CD4-positive, alpha-beta T cell (primary cell): ENCODE measurements around the gene RIMS1. TPM values are rescaled to one million over a fixed set of nuclear protein-coding genes. Genes with fewer than 3 reads are reported as not detected.

Experiments
- ATAC-seq: fragments of 200-7000 bp; cut with Tn5 transposase; one replicate; pipeline ENCODE4 v1.10.0; 2022; ENCODE audit warnings: mild to moderate bottlenecking; ENCODE audit not compliant: poor library complexity
- CTCF ChIA-PET: fragments of 350-600 bp; sonication (Branson Sonifier 250); formaldehyde crosslinking; loops from one replicate; lab custom pipeline; 2021; ENCODE audit warnings: antibody characterized with exemption, inconsistent platforms; lab: Charles Lee
- POLR2A ChIA-PET: fragments of 350-600 bp; sonication (Branson Sonifier 250); formaldehyde crosslinking; loops from one replicate; lab custom pipeline; 2021; ENCODE audit warnings: antibody characterized with exemption, inconsistent platforms; lab: Charles Lee
- DNase-seq, 14 experiments: peaks; one replicate each; pipeline ENCODE4 v3.0.0-alpha.2; 2013 to 2020; ENCODE audit warnings: mixed read lengths in 2 of 14
- H3K27ac ChIP-seq, 2 donors: one replicate each; pipeline versions ENCODE4 v1.5.1 to v1.7.0; 2013; ENCODE audit warnings: low read length in 2 of 2, low read depth in 1 of 2, mild to moderate bottlenecking in 1 of 2
- H3K27me3 ChIP-seq, 2 experiments: 1 replicate in 1 of 2; 2 replicates in 1 of 2; pipeline versions ENCODE4 v1.6.1 to v1.7.0; 2013; ENCODE audit warnings: low read length in 2 of 2, control low read depth in 1 of 2, mild to moderate bottlenecking in 1 of 2, moderate library complexity in 1 of 2; ENCODE audit not compliant: insufficient read depth in 2 of 2, control insufficient read depth in 1 of 2
- H3K36me3 ChIP-seq: one replicate; pipeline ENCODE4 v1.6.1; 2013; ENCODE audit warnings: low read length, control low read depth; ENCODE audit not compliant: insufficient read depth
- H3K4me1 ChIP-seq: one replicate; pipeline ENCODE4 v1.6.1; 2013; ENCODE audit warnings: low read length, control low read depth; ENCODE audit not compliant: insufficient read depth
- H3K4me3 ChIP-seq: one replicate; pipeline ENCODE4 v1.5.1; 2013; ENCODE audit warnings: mild to moderate bottlenecking, low read length, moderate library complexity
- H3K9me3 ChIP-seq, 2 experiments: 1 replicate in 1 of 2; 2 replicates in 1 of 2; pipeline versions ENCODE4 v1.6.1 to v1.7.0; 2013; ENCODE audit warnings: low read length in 2 of 2, mild to moderate bottlenecking in 2 of 2, control low read depth in 1 of 2, moderate library complexity in 1 of 2; ENCODE audit not compliant: control insufficient read depth in 1 of 2, insufficient read depth in 1 of 2
- H3K27ac Mint-ChIP-seq: one replicate; pipeline ENCODE4 v1.8.0; 2020; ENCODE audit warnings: mixed read lengths
- H3K27me3 Mint-ChIP-seq: one replicate; pipeline ENCODE4 v1.8.0; 2021; ENCODE audit warnings: mixed read lengths
- H3K36me3 Mint-ChIP-seq: one replicate; pipeline ENCODE4 v1.8.0; 2021; ENCODE audit warnings: low read depth, mixed read lengths
- H3K4me1 Mint-ChIP-seq: one replicate; pipeline ENCODE4 v1.8.0; 2021; ENCODE audit warnings: low read depth, mixed read lengths
- H3K4me3 Mint-ChIP-seq: one replicate; pipeline ENCODE4 v1.8.0; 2020; ENCODE audit warnings: mild to moderate bottlenecking, mixed read lengths
- H3K9me3 Mint-ChIP-seq: one replicate; pipeline ENCODE4 v1.8.0; 2020; ENCODE audit warnings: mixed read lengths
- intact Hi-C, 2 experiments: fragments of 100-400 bp; cut with DNase I in 1 of 2; cut with micrococcal nuclease in 1 of 2; formaldehyde crosslinking; loops; one replicate each; pipeline versions ENCODE4 v1.15.1 to v1.9.0; 2023 to 2025; cut with DNase I, micrococcal nuclease
- total RNA-seq, 174 experiments: library from RNA in 2 of 174; stranded (reverse) in 2 of 174; gene quantifications; one replicate each; pipeline ENCODE4 v1.2.3 and lab custom pipeline; 2021 to 2026
- TF ChIP-seq, protein P1 (sequence below): fragments of 200-600 bp; IDR thresholded peaks from one replicate; pipeline ENCODE4 v1.8.0; 2022; ENCODE audit warnings: antibody characterized with exemption, mild to moderate bottlenecking

RIMS1 gene
- total RNA-seq, 2 experiments from 2014 or later = not detected

DNA sequence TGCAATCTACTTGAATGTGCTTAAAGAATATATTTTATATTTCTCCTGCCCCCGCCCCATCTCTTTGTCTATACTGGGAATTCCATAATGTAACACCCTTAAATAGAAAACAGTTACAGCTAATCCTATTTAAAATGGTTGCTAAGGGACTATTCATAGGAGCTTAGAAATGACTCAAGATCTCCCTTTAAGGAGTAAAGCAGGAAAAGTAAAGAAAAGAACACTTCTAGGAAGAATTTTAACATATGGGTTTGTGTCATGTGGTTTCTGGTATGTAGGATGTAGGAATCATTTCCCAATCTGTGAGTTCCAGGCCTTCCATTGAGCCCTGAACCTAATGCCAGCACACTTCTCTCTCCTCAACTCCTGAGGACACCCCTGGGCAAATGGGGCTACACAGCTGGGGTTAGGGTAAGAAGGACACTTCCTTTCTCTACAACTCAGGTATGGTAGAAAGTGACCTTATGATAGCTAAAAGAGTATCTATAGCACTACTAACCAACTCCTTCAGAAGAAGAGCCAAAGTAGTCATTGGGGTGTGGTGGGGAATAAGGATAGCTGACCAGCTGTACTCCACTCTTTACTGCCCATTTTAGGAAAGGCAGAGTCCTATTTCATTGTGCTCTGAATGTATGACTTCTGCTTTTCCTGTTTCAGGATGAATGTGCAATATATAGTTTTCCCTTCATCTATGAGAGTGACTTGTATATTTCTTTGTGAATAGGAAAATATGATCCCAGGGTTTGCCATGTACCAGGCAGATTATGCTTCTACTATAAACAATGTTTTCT lies 27.3 kb downstream of the RIMS1 start:
- no peaks in the 10 kb centered on the region for H3K4me1 ChIP-seq
- Mint-ChIP-seq H3K36me3 (no peaks in the 10 kb centered on the region), H3K27ac (no peak overlapping the region), H3K4me3 (no peak overlapping the region), H3K27me3 (no peaks in the 10 kb centered on the region), H3K4me1 (no peaks in the 10 kb centered on the region), H3K9me3 (no peaks in the 10 kb centered on the region)
- no peaks in the 10 kb centered on the region for H3K27me3 ChIP-seq
- H3K4me3 ChIP-seq = no peak overlapping the region
- intact Hi-C loops = no loop called here
- DNase-seq = no peak
- no peaks in the 10 kb centered on the region for H3K9me3 ChIP-seq
- POLR2A ChIA-PET = no interaction called here
- no peak overlapping the region for H3K27ac ChIP-seq
- no peak for ATAC-seq
- TF ChIP-seq, protein P1, sequence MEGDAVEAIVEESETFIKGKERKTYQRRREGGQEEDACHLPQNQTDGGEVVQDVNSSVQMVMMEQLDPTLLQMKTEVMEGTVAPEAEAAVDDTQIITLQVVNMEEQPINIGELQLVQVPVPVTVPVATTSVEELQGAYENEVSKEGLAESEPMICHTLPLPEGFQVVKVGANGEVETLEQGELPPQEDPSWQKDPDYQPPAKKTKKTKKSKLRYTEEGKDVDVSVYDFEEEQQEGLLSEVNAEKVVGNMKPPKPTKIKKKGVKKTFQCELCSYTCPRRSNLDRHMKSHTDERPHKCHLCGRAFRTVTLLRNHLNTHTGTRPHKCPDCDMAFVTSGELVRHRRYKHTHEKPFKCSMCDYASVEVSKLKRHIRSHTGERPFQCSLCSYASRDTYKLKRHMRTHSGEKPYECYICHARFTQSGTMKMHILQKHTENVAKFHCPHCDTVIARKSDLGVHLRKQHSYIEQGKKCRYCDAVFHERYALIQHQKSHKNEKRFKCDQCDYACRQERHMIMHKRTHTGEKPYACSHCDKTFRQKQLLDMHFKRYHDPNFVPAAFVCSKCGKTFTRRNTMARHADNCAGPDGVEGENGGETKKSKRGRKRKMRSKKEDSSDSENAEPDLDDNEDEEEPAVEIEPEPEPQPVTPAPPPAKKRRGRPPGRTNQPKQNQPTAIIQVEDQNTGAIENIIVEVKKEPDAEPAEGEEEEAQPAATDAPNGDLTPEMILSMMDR = no peak
- CTCF ChIA-PET = no interaction called here
- H3K36me3 ChIP-seq = no peaks in the 10 kb centered on the region

DNA sequence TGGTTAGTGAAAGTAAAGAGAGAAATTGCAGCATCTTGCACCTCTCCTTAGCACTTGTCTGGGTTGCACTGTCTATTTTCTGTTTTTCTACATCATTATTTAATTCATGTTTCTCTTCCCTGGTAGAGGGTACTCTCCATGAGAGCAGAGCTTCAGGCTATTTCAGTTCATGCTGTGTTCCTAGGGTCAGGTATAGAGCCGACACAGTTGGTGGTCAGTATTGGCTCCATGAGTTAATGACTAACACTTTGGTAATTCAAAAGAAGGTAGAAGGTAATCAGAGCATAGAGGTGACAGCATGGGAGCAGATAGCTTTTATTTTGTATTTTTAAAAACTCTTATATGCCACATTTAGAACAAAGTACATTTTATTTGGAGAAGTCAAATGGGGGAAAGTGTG lies 42.7 kb downstream of the RIMS1 start:
- no peaks in the 10 kb centered on the region for H3K4me1 ChIP-seq
- TF ChIP-seq, protein P1 = no peak
- ChIA-PET POLR2A (no interaction called here), CTCF (no interaction called here)
- Mint-ChIP-seq H3K27ac (no peak overlapping the region), H3K4me1 (no peaks in the 10 kb centered on the region), H3K4me3 (no peak overlapping the region), H3K9me3 (peaks cover 3% of the 10 kb centered on the region), H3K27me3 (no peaks in the 10 kb centered on the region), H3K36me3 (no peaks in the 10 kb centered on the region)
- DNase-seq (no peak), ATAC-seq (no peak)
- intact Hi-C loops = no loop called here
- H3K36me3 ChIP-seq = no peaks in the 10 kb centered on the region
- no peak overlapping the region for H3K27ac ChIP-seq
- no peaks in the 10 kb centered on the region for H3K27me3 ChIP-seq
- no peak overlapping the region for H3K4me3 ChIP-seq
- no peaks in the 10 kb centered on the region for H3K9me3 ChIP-seq

DNA sequence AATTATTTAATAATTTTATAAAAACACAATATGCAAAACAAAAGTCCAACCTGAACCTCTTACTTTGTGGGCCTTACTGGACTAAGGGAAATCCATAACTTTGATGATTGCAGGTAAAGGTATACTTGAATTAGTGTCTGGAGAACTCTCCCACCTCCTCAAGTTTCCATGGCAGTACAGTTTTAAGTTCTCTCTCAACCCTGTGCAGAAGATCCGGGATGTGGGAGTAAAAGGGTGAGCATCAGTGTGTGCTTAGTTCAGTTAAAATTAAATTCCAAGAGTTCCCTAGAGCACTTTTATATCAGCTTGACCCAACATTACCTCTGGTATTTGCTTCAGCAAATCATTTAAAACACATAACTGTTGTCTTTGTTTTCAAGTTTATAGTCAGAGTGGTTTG lies 47.5 kb downstream of the RIMS1 start:
- Histone ChIP-seq H3K4me3 (no peak overlapping the region), H3K27ac (no peak overlapping the region), H3K4me1 (no peaks in the 10 kb centered on the region), H3K27me3 (no peaks in the 10 kb centered on the region), H3K36me3 (no peaks in the 10 kb centered on the region), H3K9me3 (peaks cover 0 to 6% of the 10 kb centered on the region in 2 experiments)
- Mint-ChIP-seq H3K27me3 (no peaks in the 10 kb centered on the region), H3K9me3 (peaks cover 3% of the 10 kb centered on the region), H3K27ac (no peak overlapping the region), H3K4me3 (no peak overlapping the region), H3K36me3 (no peaks in the 10 kb centered on the region), H3K4me1 (no peaks in the 10 kb centered on the region)
- ChIA-PET POLR2A (no interaction called here), CTCF (no interaction called here)
- ATAC-seq (no peak), DNase-seq (no peak)
- TF ChIP-seq, protein P1 = no peak
- intact Hi-C loops = no loop called here
